ENCODE measurements around the gene GNA14.
"Not testable (repeated sequence)": the region's sequence is repeated elsewhere in the genome, so short reads cannot be mapped to it uniquely, and the experiment has no call there.

GNA14 gene

DNA sequence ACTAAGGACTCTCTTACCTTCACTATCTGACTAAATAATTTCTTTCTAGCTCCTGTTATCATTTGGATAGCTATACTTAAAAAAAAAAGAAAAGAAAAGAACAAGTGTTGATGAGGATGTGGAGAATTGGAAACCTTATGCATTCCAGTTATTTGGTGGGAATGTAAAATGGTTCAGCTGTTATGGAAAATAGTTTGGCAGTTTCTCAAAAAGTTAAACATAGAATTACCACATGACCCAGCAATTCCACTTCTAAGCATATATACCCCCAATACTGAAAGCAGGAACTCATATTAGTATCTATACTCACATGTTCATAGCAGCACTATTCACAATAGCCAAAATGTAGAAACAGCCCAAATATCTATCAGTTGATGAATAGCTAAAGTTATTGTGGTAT lies 61.1 kb downstream of the GNA14 start:
- DNase-seq = no peak

GRCh38 chr9:77586591-77586990 lies 61.5 kb downstream of the GNA14 start:
- no peak for DNase-seq

- DNase-seq = no peak
Observed at GRCh38 chr9:77585335-77585786, 62.8 kb downstream of the GNA14 start.

DNA sequence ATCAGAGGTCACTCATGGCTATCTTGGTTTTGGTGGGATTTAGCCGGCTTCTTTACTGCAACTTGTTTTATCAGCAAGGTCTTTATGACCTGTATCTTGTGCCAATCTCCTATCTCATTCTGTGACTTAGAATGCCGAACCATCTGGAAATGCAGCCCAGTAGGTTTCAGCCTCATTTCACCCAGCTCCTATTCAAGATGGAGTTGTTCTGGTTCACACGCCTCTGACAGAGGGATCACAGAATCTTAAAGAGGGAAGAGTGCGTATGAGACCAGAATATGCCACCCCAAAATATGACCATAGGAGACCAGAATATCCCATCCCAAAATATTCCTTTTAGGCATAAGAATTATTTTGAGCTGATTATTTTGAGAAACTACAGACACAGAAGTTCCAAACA lies 63.2 kb downstream of the GNA14 start:
- DNase-seq = not testable (repeated sequence)

- DNase-seq = no peak
Observed at GRCh38 chr9:77582961-77583576, 65.1 kb downstream of the GNA14 start.

DNA sequence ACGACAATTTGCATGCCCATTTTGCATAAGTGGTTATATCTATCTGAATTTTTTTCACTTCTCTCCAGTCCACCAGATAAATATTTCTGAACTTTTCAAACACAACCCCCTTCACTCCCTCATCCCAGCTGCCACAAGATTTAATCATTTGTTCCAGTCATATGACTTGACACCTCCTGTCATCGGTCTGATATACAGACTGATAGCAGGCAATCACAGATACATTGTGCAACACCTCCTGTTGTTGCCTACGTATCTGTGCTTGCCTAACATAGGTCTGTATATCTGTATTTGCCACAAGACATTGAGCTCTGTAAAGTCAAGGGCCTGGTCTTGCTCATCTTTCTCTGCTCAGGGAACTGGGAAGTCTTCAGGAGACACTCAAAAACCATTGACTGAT lies 65.6 kb downstream of the GNA14 start:
- DNase-seq = no peak

DNA sequence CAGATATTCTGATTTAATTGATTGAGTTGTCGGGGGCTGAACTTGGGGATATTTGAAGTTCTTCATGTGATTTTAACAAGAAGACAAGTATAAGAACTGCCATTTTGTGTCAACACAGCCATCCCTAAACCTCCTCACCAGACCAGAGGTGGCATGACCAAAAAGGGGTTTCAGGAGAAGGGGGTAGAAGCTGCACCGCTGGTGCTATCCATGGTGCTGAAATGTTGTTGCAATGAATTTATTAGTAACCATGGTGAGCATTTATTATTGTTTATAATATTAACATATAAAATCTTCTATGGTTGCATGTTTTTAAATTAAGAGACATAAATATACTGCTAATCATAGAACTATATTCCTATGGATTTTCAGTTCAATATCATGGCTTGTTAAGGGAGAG lies 72.3 kb downstream of the GNA14 start:
- no peak for DNase-seq

DNA sequence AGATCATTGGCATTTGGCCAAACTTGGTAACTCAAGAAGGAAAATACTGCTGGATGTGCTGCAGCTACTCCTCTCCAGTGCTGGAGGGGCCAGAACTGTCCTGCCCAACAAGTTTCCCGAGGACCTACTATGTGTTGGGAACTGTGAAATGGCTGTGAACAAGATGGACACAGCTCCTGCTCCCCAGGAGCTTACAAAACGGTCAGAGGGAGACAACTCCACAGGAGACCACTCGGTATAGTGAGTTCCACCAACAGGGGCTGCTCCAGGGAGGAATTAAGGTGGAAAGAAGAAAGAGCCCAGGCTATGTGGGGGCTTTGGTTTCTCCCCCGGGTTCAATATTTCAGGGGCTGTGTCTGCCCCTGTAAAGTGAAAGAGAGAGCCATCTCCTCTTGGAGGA lies 78.8 kb downstream of the GNA14 start:
- no peak for DNase-seq

GRCh38 chr9:77563174-77563573 lies 84.9 kb downstream of the GNA14 start:
- DNase-seq = no peak

- DNase-seq = no peak
Observed at GRCh38 chr9:77562019-77562748, 85.9 kb downstream of the GNA14 start.

DNA sequence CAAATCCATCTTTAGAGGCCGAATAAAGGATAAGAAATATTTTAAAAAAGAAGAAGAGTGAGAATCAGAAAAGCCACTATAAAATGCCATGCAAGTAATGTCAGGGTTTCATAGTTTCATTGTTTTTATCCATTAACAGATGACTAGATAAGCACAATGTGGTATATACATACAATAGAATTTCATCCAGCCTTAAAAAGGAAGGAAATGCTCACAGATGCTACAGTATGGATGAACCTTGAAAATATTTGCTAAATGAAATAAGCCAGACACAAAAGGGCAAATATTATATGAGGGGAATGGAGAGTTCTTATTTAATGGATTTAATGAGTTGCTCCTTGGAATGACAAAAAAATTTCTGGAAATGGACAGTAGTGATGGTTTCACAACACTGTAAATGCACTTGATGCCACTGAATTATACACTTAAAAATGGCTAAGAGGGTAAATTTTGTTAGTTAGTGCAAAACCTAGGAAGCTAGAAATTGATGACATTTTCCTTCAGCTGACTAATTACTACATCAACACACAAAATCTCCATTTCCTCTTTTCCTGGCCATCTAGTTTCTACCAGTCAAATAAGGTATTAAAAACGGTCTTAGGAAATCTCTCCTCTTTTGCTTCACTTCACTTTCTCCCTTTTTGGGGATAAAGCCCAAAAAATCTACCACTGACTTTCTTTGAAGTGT lies 86.6 kb downstream of the GNA14 start:
- DNase-seq = no peak

GRCh38 chr9:77556396-77556795 lies 91.7 kb downstream of the GNA14 start:
- no peak for DNase-seq

GRCh38 chr9:77554586-77555105 lies 93.5 kb downstream of the GNA14 start:
- DNase-seq = no peak

DNA sequence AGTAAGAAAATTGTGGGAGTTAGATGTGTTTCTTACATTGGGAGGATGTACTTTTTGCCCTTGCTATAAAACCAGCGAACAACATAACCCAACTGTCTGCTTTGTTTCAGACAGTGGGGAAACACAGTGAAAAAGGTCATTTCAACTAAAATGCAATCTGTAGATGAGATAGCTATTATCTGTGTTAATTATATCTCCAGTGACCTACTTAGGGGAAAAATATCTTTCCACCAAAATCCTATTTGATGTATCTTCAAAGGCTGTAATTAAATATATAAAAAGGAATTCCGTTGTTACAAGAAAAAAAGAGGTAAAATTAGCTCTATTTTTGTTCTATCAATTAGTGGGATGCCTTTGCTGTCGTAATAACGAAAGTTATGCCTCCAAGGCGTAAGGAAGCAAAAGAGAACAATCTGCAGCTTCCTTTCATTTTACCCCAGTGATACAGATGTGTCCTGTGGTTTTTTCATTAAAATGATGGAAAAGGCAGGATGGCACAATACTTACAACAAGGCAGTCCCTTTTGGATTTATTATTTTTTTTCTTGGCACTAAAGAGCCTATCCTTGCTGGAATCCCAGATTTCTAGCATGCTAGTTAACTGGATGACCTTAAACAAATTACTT lies 100.9 kb downstream of the GNA14 start:
- no peak for DNase-seq

- DNase-seq = no peak
Observed at GRCh38 chr9:77546376-77546950, 101.7 kb downstream of the GNA14 start.

GRCh38 chr9:77544546-77544945 lies 103.6 kb downstream of the GNA14 start:
- no peak for DNase-seq

GRCh38 chr9:77543131-77543822 lies 104.8 kb downstream of the GNA14 start:
- no peak for DNase-seq

DNA sequence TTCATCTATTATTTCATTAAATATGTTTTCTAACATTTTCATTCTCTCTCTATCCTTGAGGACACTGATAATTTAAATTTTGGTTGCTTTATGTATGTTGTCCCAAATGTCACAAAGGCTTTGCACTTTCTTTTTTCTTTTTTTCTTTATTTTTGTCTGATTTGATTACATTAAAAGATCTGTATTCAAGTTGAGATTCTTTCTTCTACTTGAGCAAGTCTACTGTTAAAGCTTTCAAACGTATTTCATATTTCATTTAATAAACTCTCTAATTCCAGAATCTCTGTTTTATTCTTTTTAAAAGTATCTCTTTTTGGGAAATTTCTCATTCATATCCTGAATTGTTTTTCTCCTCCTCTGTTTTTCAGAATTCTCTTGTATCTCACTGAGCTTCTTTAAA lies 106.5 kb downstream of the GNA14 start:
- no peak for DNase-seq

DNA sequence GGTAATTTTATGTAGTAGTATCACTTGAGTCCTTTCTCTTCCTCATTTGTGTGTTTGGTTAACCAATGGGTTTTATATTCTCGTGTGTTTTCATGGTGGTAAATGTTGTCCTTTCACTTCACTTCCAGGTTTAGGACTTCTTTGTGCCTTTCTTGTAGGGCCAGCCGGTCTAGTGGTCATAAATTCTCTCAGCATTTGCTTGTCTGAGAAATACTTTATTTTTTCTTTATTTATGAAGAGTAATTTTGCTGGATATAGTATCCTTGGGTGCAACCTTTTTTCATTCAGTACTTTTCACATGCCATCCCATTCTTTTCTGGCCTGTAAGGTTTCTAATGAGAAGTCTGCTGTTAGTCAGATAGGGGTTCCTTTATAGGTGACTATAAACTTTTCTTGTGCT lies 107.1 kb downstream of the GNA14 start:
- DNase-seq = no peak

DNA sequence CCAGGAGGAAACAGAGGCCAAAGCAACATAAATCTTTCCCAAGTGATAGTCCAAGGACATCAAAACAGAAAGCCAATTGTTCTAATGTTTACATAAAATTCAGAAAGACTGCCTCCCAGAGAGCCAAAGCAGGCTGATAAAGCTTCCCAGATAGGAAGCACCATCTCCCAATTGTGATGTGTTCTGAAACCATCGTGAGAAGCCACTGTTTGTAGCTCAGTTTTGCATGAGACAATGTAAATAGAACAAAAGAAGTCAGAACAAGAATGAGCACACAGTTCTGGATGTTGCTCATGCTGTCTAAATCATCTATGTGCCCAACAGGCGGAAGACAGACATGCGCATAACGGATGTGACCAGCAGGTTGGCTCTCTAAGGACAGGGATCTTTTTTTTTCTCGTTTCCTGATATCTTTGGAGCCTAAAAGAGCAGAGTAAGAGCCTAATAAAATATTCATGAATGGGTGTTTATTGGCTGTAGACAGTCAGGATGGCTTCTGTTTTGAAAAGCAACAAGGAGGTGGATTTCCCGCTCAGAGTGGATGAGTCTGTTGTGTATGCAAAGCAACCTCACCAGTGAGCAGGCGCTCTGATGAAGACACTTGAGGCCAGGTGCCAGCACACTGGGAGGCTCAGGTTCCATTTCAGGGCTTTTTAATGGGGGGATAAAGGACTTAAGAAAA lies 113.6 kb downstream of the GNA14 start:
- no peak for DNase-seq

GRCh38 chr9:77533671-77534070 lies 114.5 kb downstream of the GNA14 start:
- DNase-seq = no peak

GRCh38 chr9:77532607-77533006 lies 115.5 kb downstream of the GNA14 start:
- no peak for DNase-seq
